GF-D8 (cell line): Measurements from ENCODE around the gene ARL6.

Experiments
- DNase-seq: peaks from one replicate; lab custom pipeline; 2025; lab: John Stamatoyannopoulos, UW

Gene ARL6, protein sequence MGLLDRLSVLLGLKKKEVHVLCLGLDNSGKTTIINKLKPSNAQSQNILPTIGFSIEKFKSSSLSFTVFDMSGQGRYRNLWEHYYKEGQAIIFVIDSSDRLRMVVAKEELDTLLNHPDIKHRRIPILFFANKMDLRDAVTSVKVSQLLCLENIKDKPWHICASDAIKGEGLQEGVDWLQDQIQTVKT

GRCh38 chr3:97764407-97765238 is at the start of gene ARL6:
ARL6 (plus strand) TSS chr3:97764758; CDS start chr3:97768108, 3,350 bp downstream.
- DNase-seq: peak; percentile 58

DNA sequence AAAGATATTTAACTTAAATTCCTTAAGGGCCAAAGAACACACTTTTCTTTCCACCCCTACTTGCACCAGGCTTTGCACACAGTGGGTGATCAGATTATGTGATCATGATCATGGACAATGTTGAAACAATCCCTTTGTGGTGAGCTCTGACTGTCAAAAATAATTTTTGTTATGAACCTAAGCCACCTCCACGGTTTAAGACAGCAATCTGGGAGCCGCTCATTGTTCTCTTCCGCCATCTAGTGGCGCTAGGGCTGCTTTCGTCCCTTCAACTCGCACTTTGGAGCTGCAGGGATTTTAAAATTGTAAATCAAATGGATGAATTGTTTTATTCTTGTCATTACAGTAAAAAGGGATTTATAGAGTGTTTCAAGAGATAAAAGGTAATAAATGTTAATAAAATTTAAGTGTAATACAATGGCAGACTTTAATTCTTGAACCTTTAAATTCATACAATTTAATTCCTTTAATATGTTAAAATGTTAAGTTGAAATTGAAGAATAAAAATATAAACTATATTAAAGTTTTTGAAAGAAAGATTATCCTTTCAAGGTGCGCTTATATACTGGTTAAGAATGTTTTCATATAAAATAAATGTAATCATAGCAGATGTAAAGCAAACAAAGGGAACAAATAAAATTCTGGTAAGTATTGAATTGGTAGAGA is 45.3 kb upstream of the ARL6 start:
- DNase-seq: no peak

DNA sequence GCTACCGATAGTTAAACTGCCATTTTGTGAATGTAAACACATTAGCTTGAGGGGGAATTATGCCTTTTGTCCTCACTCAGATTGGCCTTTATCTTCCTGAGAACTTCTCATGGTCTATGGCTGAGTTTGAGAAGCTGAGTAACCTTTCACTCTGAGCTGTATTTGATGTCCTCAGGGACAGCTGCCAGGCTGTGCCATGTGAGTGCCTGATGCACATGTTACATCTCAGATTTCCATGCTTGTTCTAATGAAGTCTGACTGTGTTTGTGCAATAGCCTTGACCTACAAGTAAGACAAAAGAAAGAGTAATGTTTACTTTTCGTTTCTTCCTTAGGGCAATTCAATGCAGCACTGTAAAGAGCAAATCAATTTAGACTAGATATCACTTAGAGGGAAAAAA is 44.1 kb upstream of the ARL6 start:
- no peak for DNase-seq

DNA sequence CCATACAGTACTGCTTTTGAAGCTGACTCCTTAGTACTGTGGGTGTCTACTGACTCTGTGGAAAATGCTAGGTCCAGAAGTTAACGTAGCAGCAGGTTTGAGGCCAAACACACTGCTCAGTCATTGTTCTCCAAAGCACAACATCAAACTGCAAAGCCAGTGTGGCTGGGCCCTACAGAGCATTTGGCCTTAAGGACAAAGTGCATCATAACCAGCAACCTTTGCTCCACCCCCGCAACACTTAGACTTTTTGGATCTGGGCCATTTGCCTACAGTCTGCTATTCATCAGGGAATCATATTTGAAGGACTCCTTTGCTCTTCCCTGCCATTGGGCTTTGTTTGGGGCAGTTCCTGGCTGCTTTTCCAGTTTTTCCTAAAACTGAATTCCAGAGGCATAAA is 43.1 kb upstream of the ARL6 start:
- no peak for DNase-seq

DNA sequence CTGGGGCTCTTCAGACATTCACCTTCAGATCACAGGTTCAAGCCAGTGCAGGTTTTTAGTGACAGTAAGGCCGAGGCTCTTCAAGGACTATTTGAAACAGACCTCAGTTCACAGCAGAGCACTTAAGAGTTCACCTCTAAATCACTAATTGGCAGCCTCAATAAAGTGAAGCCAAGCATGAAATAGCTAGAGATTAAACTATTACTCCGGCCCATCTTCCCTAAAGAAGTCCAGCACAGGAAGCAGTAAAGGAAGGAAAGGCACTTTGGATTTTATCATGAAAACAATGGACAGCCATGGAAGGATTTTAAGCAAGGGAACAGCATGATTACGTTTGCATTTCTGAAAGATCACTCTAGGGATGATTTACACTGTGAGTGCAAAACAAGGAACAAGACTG is 27.6 kb upstream of the ARL6 start:
- DNase-seq: no peak

GRCh38 chr3:97738761-97739160 is 25.8 kb upstream of the ARL6 start:
- DNase-seq: no peak

DNA sequence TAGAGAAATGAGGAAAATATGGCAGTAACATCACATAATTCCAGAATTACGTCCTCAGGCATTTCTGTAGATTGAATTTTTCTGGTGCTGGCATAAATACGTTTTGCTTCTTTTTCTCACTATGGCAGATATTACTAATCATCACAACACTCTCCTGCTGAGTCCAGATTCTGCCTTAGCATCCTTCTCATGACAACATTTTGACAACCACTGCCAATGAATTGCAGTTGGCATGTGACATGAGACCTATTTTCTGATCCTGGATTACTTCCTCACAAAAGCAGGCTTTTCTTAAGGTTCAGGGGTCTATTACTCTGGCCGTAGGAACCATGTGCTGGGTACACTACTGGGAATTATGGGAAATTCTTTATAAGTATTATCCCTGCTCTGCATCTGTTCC is 22.5 kb upstream of the ARL6 start:
- DNase-seq: no peak

GRCh38 chr3:97744289-97744688 is 20.3 kb upstream of the ARL6 start:
- no peak for DNase-seq

DNA sequence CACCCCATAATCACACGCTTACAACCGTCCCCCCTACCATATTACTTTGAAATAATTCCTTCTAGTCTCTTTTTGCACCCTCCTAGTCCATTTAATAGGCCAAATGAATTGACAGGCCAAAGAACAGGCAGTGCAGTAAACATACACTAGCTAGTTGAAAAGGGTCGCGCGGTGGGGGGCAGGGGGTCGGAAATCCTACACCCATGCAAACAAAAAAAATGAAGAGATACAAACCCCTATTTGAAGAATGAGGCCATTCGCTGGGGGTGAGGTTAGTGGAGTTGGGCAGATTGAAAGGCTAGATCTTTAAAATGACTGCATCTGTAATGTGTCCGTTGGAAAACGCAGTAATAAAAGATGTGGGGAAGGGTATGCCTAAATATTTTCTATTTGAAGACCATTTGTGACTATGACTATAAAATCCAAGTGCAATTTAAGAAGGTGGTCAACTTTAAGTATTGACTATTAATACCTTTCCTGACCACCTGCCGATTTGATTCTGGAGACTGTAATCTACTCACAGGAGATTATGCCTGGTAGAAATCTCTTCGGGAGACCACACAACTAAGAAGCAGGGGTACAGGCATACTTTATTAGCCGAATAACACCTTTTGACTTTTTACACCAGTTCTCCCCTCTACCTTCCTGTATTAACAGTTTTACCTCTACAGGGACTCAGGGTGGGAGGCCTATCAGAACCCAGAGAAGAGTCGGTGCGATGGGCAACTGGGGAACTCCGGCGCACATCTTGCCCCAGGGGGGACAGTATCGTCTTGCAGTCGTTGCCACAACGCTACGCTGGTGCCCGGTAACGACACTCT is 762 bp upstream of the ARL6 start:
- no peak for DNase-seq

GRCh38 chr3:97765336-97765735 is 778 bp downstream of the ARL6 start:
- no peak for DNase-seq

- no peak for DNase-seq
Measured at GRCh38 chr3:97772926-97773325, 8.4 kb downstream of the ARL6 start.

- no peak for DNase-seq
Measured at GRCh38 chr3:97778152-97778551, 13.6 kb downstream of the ARL6 start.

- DNase-seq: no peak
Measured at GRCh38 chr3:97793420-97794019, 29.0 kb downstream of the ARL6 start.

GRCh38 chr3:97795951-97796350 is 31.4 kb downstream of the ARL6 start:
- no peak for DNase-seq

- DNase-seq: no peak
Measured at GRCh38 chr3:97804471-97804870, 39.9 kb downstream of the ARL6 start.

DNA sequence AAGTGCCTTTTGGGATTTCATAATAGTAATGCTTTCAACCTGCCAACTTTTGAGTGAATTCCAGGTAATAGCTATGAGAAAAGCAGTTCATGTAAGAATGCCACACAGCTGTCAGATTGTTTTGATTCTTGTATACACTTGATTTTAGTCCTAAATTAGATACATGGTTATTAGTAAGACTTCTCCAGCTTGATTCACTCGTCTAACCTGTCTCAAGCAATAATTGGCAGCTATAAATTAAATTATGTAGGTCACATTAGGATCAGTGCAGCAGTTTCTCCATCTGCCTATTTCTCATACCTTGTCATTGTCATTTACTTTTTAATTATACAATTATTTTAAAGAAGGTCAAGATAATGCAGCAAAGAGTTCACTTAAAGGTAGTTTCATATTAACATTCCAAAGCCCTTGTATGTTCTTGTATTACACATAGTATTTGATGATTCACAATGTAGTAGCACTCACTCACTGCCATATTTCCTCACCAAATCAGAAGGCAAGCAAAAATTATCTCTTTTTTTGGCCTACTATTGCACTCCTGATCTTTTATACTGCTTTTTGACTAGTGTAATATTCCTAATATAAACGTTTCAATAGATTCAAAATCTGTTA is 46.3 kb downstream of the ARL6 start:
- no peak for DNase-seq

- no peak for DNase-seq
Measured at GRCh38 chr3:97815149-97815917, 50.8 kb downstream of the ARL6 start.

GRCh38 chr3:97816811-97817210 is 52.3 kb downstream of the ARL6 start:
- no peak for DNase-seq

DNA sequence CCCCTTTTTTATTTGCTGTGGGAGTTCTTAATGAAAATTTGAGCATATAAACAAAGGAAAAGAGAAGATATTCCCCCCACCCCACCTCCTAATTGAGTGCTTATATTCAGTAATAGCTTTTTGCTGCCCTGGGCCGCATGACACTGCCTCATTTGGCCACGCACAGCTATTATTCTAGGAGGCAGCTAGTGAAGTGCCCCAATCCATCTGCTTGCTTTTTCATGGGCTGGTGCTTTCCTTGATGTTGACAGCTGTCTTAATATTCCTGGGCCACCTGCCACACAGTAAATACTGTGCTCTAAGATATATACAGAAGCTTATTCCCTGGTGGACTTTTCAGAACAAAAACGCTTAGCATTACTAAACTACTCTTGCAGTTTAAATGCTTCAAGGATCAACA is 53.4 kb downstream of the ARL6 start:
- DNase-seq: no peak

DNA sequence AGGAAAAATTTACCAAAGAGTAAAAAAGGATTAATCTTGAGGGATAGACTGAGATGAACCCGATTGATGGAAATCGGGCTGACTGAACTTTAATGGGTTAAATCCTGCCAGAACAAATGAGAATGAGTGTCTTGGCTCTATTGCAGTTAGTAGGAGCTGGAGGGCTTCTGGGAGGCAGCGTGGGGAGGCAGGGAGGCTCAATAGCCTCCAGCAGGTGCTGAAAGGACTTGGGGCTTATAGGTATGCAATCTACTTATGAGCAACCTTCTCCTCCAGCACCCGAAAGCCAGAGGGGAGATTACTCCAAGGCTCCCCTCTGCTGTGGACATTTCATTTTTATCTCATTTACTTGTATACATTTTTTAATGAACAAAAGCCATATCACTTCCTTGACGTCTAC is 56.2 kb downstream of the ARL6 start:
- DNase-seq: no peak

DNA sequence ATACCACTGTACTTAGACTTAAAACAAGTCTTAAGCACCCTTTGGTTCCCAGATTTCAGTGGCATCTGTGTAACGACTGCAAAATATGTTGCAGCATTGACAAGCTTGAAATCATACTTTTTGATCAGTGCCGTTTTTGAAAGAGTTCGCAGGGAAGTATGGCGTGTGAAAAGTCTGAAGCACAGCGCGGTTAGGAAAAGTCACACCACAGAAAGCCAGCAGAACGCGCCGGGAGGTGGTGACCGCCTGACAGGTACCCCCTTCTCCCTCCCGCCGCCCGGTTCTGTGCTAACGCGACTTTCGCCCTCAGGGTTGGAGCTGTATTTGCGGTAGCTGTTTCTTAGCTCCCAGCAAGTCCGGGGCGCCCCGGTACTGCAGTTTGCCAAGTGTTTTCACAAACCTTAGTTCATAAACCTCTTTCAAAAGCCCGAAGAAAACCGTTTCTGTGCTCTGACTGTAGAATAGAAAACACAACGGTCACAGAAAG is 56.8 kb downstream of the ARL6 start:
- no peak for DNase-seq
